ENCODE data around the gene TRIM32. TPM values are rescaled to one million over a fixed set of nuclear protein-coding genes. Genes with fewer than 3 reads are reported as not detected.

The TRIM32 gene
- total RNA-seq, 4 donors from 2014 or later = 12.9 to 19.2 (median 17.3) TPM

DNA sequence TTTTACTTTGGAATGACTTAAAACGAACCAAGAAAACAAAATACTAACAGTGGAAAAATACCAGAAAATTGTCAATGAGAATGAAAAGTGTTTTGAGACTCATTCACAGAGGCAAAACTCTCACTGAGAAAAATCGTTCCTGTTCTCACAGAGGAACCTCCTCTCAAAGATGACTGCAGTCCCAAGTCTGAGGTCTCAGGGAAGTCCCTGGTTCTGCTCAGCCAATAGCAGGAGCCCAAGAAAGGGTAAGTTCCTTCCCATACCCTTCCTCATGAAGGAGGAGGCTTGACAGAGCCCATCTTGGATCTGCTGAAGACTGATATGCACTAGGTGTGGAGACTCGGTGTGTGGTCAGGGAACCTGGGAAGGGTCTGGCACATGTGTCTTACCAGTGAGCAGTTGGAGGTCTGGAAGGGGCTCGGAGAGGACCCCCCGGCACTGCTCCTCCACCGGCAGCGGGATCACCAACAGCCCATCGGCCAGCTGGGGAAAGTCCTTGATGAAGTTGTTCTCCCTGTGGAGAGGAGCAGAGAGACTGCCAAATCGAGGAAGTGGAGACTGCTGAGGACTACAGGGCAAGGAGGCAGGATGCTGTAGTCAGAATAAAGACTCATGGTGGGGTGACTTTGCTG lies 46.0 kb downstream of the TRIM32 start:
- intact Hi-C loops (cut with DNase I) = loop anchor here (10.0 kb wide), 1 partner anchor 132 kb away; no protein-coding TSS in a partner anchor
- TF ChIP-seq, protein P1, sequence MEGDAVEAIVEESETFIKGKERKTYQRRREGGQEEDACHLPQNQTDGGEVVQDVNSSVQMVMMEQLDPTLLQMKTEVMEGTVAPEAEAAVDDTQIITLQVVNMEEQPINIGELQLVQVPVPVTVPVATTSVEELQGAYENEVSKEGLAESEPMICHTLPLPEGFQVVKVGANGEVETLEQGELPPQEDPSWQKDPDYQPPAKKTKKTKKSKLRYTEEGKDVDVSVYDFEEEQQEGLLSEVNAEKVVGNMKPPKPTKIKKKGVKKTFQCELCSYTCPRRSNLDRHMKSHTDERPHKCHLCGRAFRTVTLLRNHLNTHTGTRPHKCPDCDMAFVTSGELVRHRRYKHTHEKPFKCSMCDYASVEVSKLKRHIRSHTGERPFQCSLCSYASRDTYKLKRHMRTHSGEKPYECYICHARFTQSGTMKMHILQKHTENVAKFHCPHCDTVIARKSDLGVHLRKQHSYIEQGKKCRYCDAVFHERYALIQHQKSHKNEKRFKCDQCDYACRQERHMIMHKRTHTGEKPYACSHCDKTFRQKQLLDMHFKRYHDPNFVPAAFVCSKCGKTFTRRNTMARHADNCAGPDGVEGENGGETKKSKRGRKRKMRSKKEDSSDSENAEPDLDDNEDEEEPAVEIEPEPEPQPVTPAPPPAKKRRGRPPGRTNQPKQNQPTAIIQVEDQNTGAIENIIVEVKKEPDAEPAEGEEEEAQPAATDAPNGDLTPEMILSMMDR (IDR thresholded peaks at IDR 0.05) = no peak
- TF ChIP-seq EP300 (IDR thresholded peaks at IDR 0.05) (no peak), POLR2A (IDR thresholded peaks at IDR 0.05; ENCODE audit: low read depth) (no peak), POLR2AphosphoS5 (IDR thresholded peaks at IDR 0.05) (no peak)
- H3K4me1 ChIP-seq = peaks cover 0 to 7% (median 6%) of the 10 kb centered on the region in 4 donors
- H3K36me3 ChIP-seq = no peaks in the 10 kb centered on the region
- 80% methylated on average over 9 of the region's 9 CpGs for WGBS
- no peak for DNase-seq (ENCODE audit: extremely low spot score)
- H3K4me3 ChIP-seq = no peak overlapping the region
- no peak overlapping the region for H3K27ac ChIP-seq (replicated peaks in 1 of 4)
- H3K9me3 ChIP-seq = no peaks in the 10 kb centered on the region
- H3K27me3 ChIP-seq = no peaks in the 10 kb centered on the region

GRCh38 chr9:116736399-116737151 lies 49.5 kb downstream of the TRIM32 start:
- 66% methylated on average over 8 of the region's 8 CpGs for WGBS
- Histone ChIP-seq H3K9me3 (no peaks in the 10 kb centered on the region), H3K4me1 (peaks cover 0 to 7% (median 6%) of the 10 kb centered on the region in 4 donors), H3K27me3 (no peaks in the 10 kb centered on the region), H3K4me3 (no peak overlapping the region), H3K27ac (replicated peaks in 1 of 4) (no peak overlapping the region), H3K36me3 (no peaks in the 10 kb centered on the region)
- no peak for DNase-seq (ENCODE audit: extremely low spot score)
- TF ChIP-seq EP300 (IDR thresholded peaks at IDR 0.05) (no peak), POLR2AphosphoS5 (IDR thresholded peaks at IDR 0.05) (no peak), POLR2A (IDR thresholded peaks at IDR 0.05; ENCODE audit: low read depth) (no peak)
- TF ChIP-seq, protein P1 (IDR thresholded peaks at IDR 0.05) = no peak
- intact Hi-C loops (cut with DNase I) = loop anchor here (10.0 kb wide), 1 partner anchor 128 kb away; no protein-coding TSS in a partner anchor

DNA sequence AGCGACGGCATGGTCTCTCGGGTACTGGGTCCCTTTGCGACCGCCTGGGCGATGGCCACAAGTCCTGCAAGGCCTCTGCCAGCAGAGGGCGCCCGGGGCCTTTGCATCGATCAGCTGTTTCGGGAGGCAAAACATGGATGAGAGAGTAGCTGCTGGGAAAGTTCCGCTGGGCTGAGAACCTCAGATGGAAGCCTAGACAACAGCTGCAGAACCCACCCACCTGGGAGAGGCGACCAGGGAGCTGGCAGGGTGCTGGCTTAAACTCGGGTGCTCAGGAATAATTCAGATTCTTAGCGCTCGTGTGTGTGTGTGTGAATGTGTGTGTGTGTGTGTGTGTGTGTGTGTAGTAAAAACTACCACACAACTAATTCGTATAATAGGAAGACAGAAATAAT lies 50.0 kb downstream of the TRIM32 start:
- TF ChIP-seq POLR2A (IDR thresholded peaks at IDR 0.05; ENCODE audit: low read depth) (no peak), POLR2AphosphoS5 (IDR thresholded peaks at IDR 0.05) (no peak), EP300 (IDR thresholded peaks at IDR 0.05) (no peak)
- TF ChIP-seq, protein P1 (IDR thresholded peaks at IDR 0.05) = peak; percentile 59 to 89 (median 73)
- H3K36me3 ChIP-seq = no peaks in the 10 kb centered on the region
- no peaks in the 10 kb centered on the region for H3K27me3 ChIP-seq
- H3K9me3 ChIP-seq = no peaks in the 10 kb centered on the region
- DNase-seq (ENCODE audit: extremely low spot score) = no peak
- intact Hi-C loops (cut with DNase I) = loop anchor here (10.0 kb wide), 1 partner anchor 128 kb away; no protein-coding TSS in a partner anchor
- H3K4me1 ChIP-seq = peaks cover 0 to 7% (median 6%) of the 10 kb centered on the region in 4 donors
- H3K27ac ChIP-seq (replicated peaks in 1 of 4) = no peak overlapping the region
- no peak overlapping the region for H3K4me3 ChIP-seq
- 19% methylated on average over 16 of the region's 16 CpGs for WGBS

- no peaks in the 10 kb centered on the region for H3K27me3 ChIP-seq
- no peak for DNase-seq (ENCODE audit: extremely low spot score)
- intact Hi-C loops (cut with DNase I) = no loop called here
- 74% methylated on average over 3 of the region's 3 CpGs for WGBS
- H3K27ac ChIP-seq (replicated peaks in 1 of 4) = no peak overlapping the region
- peaks cover 0 to 7% (median 6%) of the 10 kb centered on the region in 4 donors for H3K4me1 ChIP-seq
- no peak overlapping the region for H3K4me3 ChIP-seq
- TF ChIP-seq EP300 (IDR thresholded peaks at IDR 0.05) = no peak
- no peak for TF ChIP-seq POLR2AphosphoS5 (IDR thresholded peaks at IDR 0.05)
- TF ChIP-seq, protein P1 (IDR thresholded peaks at IDR 0.05) = no peak
- no peak for TF ChIP-seq POLR2A (IDR thresholded peaks at IDR 0.05; ENCODE audit: low read depth)
- H3K36me3 ChIP-seq = no peaks in the 10 kb centered on the region
- no peaks in the 10 kb centered on the region for H3K9me3 ChIP-seq
These were observed 54.1 kb downstream of the TRIM32 start for GRCh38 chr9:116741086-116741740.

Data from esophagus muscularis mucosa (tissue), 4 donors.